WTC11 (cell line): ENCODE measurements around the gene COMMD10. TPM values are rescaled to one million over a fixed set of nuclear protein-coding genes. Genes with fewer than 3 reads are reported as not detected.

ENCODE experiments used
- ATAC-seq: fragments of 200-7000 bp; cut with Tn5 transposase; 2 replicates; pipeline ENCODE4 v1.10.0; 2021; ENCODE audit warnings: mild to moderate bottlenecking, moderate library complexity
- CTCF ChIA-PET: fragments of 300-600 bp; sonication (Branson Sonifier 250); formaldehyde crosslinking; loops from one replicate; lab custom pipeline; 2021; ENCODE audit warnings: antibody characterized with exemption; lab: Charles Lee
- POLR2A ChIA-PET: fragments of 350-600 bp; sonication (Branson Sonifier 250); formaldehyde crosslinking; loops from one replicate; lab custom pipeline; 2021; ENCODE audit warnings: antibody characterized with exemption; lab: Charles Lee
- DNase-seq: peaks from one replicate; pipeline ENCODE4 v3.0.0; 2021; ENCODE audit warnings: low spot score
- H3K27ac Mint-ChIP-seq: 2 replicates; pipeline ENCODE4 v1.8.0; 2021; ENCODE audit warnings: mixed read lengths
- H3K27me3 Mint-ChIP-seq: 2 replicates; pipeline ENCODE4 v1.8.0; 2021; ENCODE audit warnings: low read depth, mild to moderate bottlenecking, moderate library complexity, mixed read lengths
- H3K36me3 Mint-ChIP-seq: 2 replicates; pipeline ENCODE4 v1.8.0; 2021; ENCODE audit warnings: mixed read lengths
- H3K4me1 Mint-ChIP-seq: 2 replicates; pipeline ENCODE4 v1.8.0; 2022; ENCODE audit warnings: mixed read lengths
- H3K4me3 Mint-ChIP-seq: 2 replicates; pipeline ENCODE4 v1.8.0; 2021; ENCODE audit warnings: mild to moderate bottlenecking, moderate library complexity, mixed read lengths
- H3K9me3 Mint-ChIP-seq: 2 replicates; pipeline ENCODE4 v1.8.0; 2021; ENCODE audit warnings: mixed read lengths
- CBFB ChIP-seq: sonication (generic); formaldehyde crosslinking; IDR thresholded peaks from 2 replicates; pipeline ENCODE4 v1.8.1; 2022; ENCODE audit warnings: mild to moderate bottlenecking, low read depth, missing genetic modification reagents
- E2F5 ChIP-seq: sonication (generic); formaldehyde crosslinking; IDR thresholded peaks from 2 replicates; pipeline ENCODE4 v1.8.1; 2022; ENCODE audit warnings: mild to moderate bottlenecking, moderate library complexity, missing genetic modification reagents
- HMGXB4 ChIP-seq: sonication (generic); formaldehyde crosslinking; IDR thresholded peaks from 2 replicates; pipeline ENCODE4 v1.8.1; 2023; ENCODE audit warnings: mild to moderate bottlenecking, moderate library complexity, missing genetic modification reagents
- JUN ChIP-seq: sonication (generic); formaldehyde crosslinking; IDR thresholded peaks from 2 replicates; pipeline ENCODE4 v1.8.0; 2023; ENCODE audit warnings: mild to moderate bottlenecking, missing genetic modification reagents
- MAX ChIP-seq: sonication (generic); formaldehyde crosslinking; IDR thresholded peaks from 2 replicates; pipeline ENCODE4 v1.8.0; 2022; ENCODE audit warnings: mild to moderate bottlenecking, missing genetic modification reagents
- RORB ChIP-seq: fragments of 250-450 bp; sonication (Bioruptor Pico); IDR thresholded peaks from 2 replicates; pipeline ENCODE4 v1.9.0; 2021; ENCODE audit warnings: mild to moderate bottlenecking
- SP1 ChIP-seq: sonication (generic); formaldehyde crosslinking; conservative IDR thresholded peaks from 2 replicates; pipeline ENCODE4 v1.8.1; 2022; ENCODE audit warnings: missing genetic modification reagents
- TP53 ChIP-seq: sonication (generic); formaldehyde crosslinking; IDR thresholded peaks from 2 replicates; pipeline ENCODE4 v1.8.1; 2023; ENCODE audit warnings: mild to moderate bottlenecking, missing genetic modification reagents
- ZBTB43 ChIP-seq: sonication (generic); formaldehyde crosslinking; IDR thresholded peaks from 2 replicates; pipeline ENCODE4 v1.8.1; 2023; ENCODE audit warnings: mild to moderate bottlenecking, missing genetic modification reagents
- ZNF281 ChIP-seq: sonication (generic); formaldehyde crosslinking; IDR thresholded peaks from 2 replicates; pipeline ENCODE4 v1.8.0; 2023; ENCODE audit warnings: mild to moderate bottlenecking, missing genetic modification reagents
- ZNF532 ChIP-seq: fragments of 250-450 bp; sonication (Bioruptor Pico); IDR thresholded peaks from 2 replicates; pipeline ENCODE4 v1.9.0; 2021; ENCODE audit warnings: mild to moderate bottlenecking, borderline replicate concordance
- ZNF671 ChIP-seq: fragments of 250-450 bp; sonication (Bioruptor Pico); IDR thresholded peaks from 2 replicates; pipeline ENCODE4 v1.8.0; 2021; ENCODE audit warnings: mild to moderate bottlenecking
- total RNA-seq: library from RNA; stranded (reverse); gene quantifications from 3 replicates; pipeline ENCODE4 v1.2.3, GENCODE V29; 2021

The COMMD10 gene
- total RNA-seq, 1 experiment from 2014 or later: 34.5 TPM

GRCh38 chr5:116152169-116152568, 67.3 kb downstream of the COMMD10 start:
- ChIA-PET CTCF (interaction anchor here (1.2 to 2.6 kb wide), 2 partner anchors 9 to 137 kb away, joined by 3 to 8 read pairs; no protein-coding TSS in a partner anchor), POLR2A (no interaction called here)
- peaks cover 5% of the 10 kb centered on the region for H3K9me3 Mint-ChIP-seq
- no peak for TF ChIP-seq TP53 (CRISPR knock-in tag)
- no peak for TF ChIP-seq ZBTB43 (CRISPR knock-in tag)
- no peak for TF ChIP-seq SP1
- TF ChIP-seq MAX (CRISPR knock-in tag): no peak
- TF ChIP-seq E2F5 (CRISPR knock-in tag): no peak
- no peak for TF ChIP-seq ZNF671 (CRISPR knock-in tag)
- TF ChIP-seq ZNF532: no peak
- TF ChIP-seq ZNF281 (CRISPR knock-in tag): no peak
- no peak for TF ChIP-seq HMGXB4 (CRISPR knock-in tag)
- H3K36me3 Mint-ChIP-seq: peaks cover 4% of the 10 kb centered on the region
- ATAC-seq (no peak), DNase-seq (no peak)
- H3K4me3 Mint-ChIP-seq: no peak overlapping the region
- H3K27me3 Mint-ChIP-seq: no peaks in the 10 kb centered on the region
- H3K27ac Mint-ChIP-seq: no peak overlapping the region
- H3K4me1 Mint-ChIP-seq: peaks cover under 1% of the 10 kb centered on the region

- Mint-ChIP-seq H3K4me1 (peaks cover 11% of the 10 kb centered on the region), H3K27me3 (no peaks in the 10 kb centered on the region), H3K36me3 (no peaks in the 10 kb centered on the region), H3K27ac (no peak overlapping the region), H3K4me3 (no peak overlapping the region), H3K9me3 (no peaks in the 10 kb centered on the region)
- ChIA-PET CTCF (interaction anchor here (2.6 kb wide), 1 partner anchor 11 kb away, joined by 8 read pairs; no protein-coding TSS in a partner anchor), POLR2A (no interaction called here)
- DNase-seq: no peak
- no peak for TF ChIP-seq JUN (CRISPR knock-in tag)
- TF ChIP-seq RORB (CRISPR knock-in tag): no peak
- no peak for TF ChIP-seq CBFB (CRISPR knock-in tag)
- ATAC-seq: no peak
Measured at GRCh38 chr5:116153687-116154174, 68.9 kb downstream of the COMMD10 start.
